GM18861 (cell line): Measurements from ENCODE around the gene PAGE4.
A peak's percentile ranks its signal among the peaks of the same experiment; 100 is the strongest.

Source experiments
- ATAC-seq: cut with Tn5 transposase; IDR thresholded peaks from one replicate; pipeline ENCODE4 v1.9.1; 2021; ENCODE audit not compliant: unreplicated experiment

The PAGE4 gene

DNA sequence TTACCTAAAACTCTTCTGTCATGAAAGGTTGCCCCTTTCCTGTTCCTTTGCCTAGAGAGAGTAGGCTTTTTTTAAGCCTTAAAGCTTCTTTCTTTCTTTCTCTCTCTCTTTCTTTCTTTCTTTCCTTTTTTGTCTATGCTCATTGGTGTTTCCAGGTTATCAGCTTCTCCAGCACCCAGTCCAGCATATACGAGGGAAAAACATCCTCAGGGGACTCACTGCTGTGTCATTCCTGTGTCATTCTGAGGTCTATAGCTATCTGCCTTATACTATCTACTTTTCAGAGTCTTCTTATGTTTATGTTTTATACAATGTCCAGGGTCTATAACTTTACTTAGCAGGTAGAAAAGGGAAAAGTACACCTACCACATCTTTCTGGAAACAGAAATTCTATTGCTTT, 39.6 kb downstream of the PAGE4 start:
- no peak for ATAC-seq

DNA sequence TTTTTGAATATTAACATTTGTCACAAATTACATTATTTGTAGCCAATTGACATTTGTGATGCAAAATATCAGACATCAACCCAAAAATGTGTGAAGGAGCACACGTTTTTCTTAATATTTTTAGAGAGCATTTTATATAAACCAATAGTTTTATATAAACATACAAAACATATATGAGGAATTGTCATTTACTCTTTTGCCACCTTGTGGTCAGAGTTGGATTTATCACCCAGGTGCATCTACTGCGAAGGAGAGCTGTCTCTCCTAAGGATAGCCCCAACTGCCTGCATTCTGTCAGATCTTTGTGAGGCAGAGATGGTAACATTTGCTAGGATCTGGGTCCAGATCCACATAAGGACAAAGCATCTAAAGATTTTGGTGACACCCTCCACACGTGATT, 47.6 kb downstream of the PAGE4 start:
- ATAC-seq: no peak

DNA sequence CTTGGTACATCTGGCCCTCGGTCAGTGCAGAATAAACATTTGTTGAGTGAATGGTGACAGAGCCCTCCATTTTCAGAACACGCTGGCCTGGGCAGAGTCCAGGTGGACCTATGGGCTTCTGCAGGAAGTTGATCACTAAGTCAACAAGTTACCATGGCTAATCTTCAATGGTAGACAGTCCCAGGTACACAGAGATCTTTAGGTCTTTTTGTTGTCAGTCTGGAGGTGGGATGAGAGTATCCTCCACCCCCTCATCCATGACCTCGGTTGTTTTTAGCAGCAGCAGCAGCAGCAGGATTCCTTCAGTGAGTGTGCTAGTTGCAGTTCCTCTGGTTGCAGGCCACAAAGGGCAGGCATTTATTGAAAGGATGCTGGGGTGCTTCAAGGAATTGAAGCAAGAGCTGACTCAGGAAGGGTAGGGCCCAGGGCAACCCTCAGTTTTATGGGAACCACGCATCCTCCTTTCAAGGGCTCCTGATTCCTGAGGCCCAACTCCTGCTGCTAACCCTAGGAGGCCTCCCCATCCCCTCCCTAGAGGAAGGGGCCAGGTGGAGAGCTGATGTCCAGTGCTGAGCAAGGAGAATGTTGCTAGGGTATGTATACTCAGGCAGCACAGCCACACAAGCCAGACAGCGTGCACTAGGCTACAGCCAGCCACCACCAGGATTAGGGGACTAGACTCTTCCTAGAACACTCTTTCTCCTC, 48.4 kb downstream of the PAGE4 start:
- ATAC-seq: no peak

DNA sequence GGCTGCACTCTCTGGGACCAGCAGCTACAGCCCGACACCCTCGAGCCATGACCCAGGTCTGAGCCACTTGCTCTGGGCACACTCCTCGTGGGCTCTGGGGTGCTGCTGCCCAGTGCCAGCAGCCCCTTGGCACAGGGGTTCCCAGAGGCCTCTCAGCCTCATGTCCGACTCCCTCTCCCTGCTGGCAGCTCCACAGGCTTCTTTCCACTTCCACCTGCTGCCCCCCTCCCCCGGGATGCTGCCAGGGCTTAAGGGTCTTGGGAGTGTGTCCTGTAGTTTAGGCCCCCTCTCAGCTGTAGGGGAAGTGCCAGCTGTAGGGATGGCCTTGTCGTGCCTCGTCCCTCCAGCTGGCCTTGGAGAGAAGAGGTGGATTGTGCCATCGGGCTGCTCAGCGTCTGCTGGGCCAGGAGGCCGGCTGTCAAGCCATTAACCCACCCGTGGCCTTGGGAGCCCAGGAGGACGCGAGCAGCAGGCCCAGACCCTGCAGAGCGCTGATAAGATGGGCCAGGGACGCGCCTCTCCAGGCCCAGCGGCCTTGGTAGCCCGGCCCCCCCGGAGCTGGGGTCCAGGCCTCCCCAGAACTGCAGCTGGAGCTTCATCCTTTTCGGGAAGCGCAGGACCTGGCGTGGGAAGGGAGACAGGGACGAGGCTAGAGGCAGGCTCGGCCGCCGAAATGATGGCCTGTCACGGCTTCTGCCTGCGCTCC, 49.2 kb downstream of the PAGE4 start:
- ATAC-seq: no peak

DNA sequence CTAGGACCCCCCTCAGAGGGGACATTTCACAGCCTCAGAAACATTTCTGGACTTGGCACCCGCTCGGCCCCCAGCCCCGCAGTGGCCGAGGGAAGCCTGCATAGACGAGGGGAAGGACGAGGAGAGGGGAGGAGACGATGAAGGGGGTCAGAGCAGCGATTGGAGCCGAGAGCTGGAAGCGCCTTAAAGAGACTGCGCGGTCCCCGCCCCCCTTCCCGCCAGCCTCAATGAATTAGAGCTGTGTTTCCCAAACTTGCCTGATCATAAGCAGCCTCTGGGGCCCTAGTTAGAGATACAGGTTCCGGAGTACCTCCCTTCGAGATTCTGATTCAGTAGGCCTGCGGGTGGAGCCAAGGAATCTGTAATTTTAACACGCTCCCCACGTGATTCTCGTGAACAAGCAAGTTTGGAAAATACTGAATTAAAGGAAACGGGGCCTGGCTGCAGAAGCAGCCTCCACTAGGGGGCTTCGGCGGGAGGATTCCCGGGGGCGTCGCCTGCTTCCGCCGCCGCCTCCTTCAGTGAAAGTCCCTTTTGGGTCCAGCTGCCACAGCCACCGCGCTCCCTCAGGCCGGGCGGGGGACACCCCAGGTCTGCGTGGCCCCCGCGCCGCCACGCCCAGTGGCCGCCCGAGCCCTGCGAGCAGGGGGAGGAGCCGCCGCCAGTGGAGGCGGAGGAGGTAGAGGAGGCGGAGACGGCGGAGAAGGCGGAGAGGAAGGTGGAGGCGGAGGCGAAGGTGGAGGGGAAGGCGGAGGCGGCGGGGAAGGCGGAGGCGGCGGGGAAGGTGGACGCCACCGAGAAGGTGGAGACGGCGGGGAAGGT, 49.9 kb downstream of the PAGE4 start, which contains the start of gene USP27X:
TSS of gene USP27X (plus strand) at position 651 of the 822 bp plus-strand sequence. CDS start 824 bp downstream, outside the sequence.
- peak; percentile 68 for ATAC-seq

DNA sequence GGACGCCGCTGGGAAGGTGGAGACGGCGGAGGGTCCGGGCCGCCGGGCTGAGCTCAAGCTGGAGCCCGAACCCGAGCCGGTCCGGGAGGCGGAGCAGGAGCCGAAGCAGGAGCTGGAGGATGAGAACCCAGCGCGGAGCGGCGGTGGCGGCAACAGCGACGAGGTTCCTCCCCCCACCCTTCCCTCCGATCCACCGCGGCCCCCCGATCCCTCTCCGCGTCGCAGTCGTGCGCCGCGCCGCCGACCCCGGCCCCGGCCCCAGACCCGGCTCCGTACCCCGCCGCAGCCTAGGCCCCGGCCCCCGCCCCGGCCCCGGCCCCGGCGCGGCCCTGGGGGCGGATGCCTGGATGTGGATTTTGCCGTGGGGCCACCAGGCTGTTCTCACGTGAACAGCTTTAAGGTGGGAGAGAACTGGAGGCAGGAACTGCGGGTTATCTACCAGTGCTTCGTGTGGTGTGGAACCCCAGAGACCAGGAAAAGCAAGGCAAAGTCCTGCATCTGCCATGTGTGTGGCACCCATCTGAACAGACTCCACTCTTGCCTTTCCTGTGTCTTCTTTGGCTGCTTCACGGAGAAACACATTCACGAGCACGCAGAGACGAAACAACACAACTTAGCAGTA, 50.7 kb downstream of the PAGE4 start:
- ATAC-seq: no peak

DNA sequence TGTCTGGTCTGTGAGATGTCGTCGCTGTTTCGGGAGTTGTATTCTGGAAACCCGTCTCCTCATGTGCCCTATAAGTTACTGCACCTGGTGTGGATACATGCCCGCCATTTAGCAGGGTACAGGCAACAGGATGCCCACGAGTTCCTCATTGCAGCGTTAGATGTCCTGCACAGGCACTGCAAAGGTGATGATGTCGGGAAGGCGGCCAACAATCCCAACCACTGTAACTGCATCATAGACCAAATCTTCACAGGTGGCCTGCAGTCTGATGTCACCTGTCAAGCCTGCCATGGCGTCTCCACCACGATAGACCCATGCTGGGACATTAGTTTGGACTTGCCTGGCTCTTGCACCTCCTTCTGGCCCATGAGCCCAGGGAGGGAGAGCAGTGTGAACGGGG, 51.6 kb downstream of the PAGE4 start:
- ATAC-seq: no peak
